ENCODE data around the gene CRAMP1.

- TF ChIP-seq EP300 (IDR thresholded peaks at IDR 0.05), result no peak
- TF ChIP-seq CTCF (IDR thresholded peaks at IDR 0.05), result no peak
Observed at GRCh38 chr16:1615761-1616160, 3.6 kb downstream of the CRAMP1 start.

All from gastroesophageal sphincter (tissue), 3 donors.